ENCODE measurements around the gene IFT20.

The IFT20 gene

DNA sequence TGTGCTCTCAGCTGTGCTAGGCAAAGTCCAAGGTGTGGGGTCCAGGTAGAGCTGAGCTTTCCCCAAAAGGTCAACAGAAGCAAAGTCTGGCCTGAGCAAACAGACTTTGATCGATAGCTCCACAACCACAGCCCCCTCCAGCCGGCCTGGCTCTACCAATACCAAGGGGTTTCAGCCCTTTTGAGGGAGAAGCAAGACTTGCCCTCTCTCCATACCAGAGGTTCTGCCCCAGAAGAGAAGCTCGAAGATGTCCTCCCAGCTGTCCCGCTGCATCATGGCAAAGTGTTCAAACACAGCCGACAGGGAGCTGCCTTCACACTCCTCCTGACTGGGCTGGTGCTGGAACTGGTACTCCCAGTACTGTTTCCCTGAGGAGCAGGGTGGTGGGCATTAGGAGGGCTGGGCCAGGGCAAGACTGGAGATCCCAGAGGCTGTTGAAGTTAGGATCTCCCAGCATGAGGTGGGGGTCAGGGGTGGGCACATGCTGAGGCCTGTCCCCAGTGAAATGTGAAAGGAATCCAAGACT is 33.1 kb upstream of the IFT20 start:
- TF ChIP-seq CTCF (IDR thresholded peaks at IDR 0.05), result no peak

GRCh38 chr17:28367641-28368305 is 32.5 kb upstream of the IFT20 start:
- no peak for TF ChIP-seq CTCF (IDR thresholded peaks at IDR 0.05)

GRCh38 chr17:28366605-28367004 is 31.3 kb upstream of the IFT20 start:
- TF ChIP-seq CTCF (IDR thresholded peaks at IDR 0.05), result no peak

DNA sequence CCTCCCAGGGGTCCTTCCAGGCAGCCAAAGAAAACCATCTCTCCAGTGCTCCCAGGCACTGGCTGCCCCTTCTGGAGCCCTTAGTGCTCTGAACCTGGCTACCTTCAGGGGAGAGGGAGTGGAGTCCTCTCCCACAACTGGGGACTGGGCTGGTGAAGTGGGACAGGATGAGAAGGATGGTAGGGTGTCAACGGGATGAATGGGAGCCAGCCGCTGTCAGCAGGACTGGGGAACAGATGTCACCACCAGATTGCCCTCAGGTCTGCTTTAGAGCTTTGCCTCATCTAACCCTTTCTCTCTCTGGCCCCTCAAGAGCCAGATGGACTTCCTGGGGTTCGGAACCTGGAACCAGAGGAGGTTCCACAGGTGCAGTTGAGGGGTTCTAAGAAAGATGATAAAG is 30.2 kb upstream of the IFT20 start:
- no peak for TF ChIP-seq CTCF (IDR thresholded peaks at IDR 0.05)

GRCh38 chr17:28364665-28365363 is 29.5 kb upstream of the IFT20 start, which contains the start of gene SEBOX:
Gene SEBOX (minus strand): TSS chr17:28365199. CDS start chr17:28365151, 48 bp downstream.
- no peak for TF ChIP-seq CTCF (IDR thresholded peaks at IDR 0.05)

DNA sequence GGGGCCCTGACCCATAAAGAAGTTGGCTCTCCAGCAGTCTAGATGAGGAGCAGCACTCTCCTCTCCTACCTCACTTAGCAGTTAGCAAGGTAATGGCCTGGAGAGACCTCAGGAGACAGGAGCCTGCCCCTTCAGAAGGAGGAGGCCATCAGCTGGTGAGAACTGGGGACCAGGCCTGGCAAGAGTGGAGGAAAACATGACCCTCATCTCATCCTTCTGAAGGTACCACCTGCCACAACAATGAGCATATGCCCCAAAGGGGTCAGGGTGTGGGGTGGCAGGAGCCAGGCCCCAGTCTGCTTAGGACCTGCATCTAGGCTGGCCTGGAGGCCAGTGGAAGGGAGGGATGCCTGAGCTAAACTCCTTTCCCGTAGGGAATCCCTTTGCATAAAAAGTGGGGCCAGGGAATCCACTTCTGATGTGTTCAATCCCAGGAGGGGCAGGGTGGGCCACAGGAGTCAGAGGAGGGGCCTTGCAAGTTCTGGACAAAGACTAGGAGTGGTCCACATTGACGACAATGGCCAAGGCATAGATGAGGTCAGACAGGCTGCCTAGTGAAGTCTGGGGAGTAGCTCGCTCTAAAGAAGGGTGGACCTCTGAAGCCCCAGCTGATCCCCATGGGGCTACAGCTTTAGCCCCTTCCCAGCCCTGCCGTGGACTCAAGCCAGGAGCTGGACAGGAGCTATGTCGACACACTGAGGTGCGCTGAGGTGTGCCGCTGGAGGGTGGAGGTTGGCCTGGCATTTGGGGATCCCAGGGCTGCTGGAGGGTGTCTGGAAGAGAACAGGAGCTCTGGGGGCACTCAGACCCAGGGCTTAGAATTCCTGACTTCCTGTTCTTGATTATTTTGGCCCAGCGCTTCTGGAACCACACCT is 28.7 kb upstream of the IFT20 start:
- no peak for TF ChIP-seq CTCF (IDR thresholded peaks at IDR 0.05)

DNA sequence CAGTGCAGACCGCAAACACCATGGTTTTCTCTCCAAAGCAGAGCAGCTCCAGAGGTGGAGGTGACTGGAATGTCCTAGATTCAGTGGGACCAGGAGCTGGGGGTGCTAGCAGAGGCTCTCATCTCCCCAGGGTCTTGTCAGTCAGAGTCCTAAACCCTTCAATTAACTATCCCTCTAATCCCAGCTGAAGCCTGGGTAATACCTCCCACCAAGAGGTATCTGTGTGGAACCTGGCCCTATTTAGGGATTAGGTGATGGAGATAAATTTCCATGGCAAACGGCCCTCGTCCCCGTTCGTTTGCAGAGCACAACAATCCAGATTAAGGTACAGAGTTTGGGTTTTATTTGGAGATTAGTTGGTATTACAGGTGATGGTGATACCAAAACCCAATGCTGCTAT is 27.9 kb upstream of the IFT20 start:
- TF ChIP-seq CTCF (IDR thresholded peaks at IDR 0.05), result no peak
